HG03457 (cell line): Measurements from ENCODE around the gene ENO1.

ENCODE experiments used
- ATAC-seq: cut with Tn5 transposase; IDR thresholded peaks from one replicate; pipeline ENCODE4 v1.9.1; 2021; ENCODE audit warnings: moderate number of reproducible peaks; ENCODE audit not compliant: unreplicated experiment

Gene ENO1

DNA sequence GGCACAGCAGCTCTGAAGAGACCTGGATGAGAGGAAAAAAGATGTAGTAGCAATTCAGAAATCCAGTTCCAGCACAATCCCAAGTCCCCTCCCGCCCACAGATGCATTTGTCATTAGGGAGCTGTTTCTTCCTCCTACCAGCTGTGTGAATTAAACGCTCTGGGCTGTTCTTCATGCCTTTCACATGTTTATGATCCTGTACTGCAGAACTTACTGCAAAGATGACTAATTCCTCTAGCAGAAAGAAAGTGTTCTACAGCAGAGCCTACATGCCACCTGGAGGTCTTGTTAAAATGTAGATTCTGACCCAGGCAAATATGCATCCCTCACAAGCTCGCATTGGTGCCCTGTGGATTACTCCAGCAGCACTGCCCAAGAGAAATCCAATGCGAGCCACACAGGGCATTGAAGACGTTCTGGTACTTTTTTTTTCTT lies 6.5 kb downstream of the ENO1 start:
- ATAC-seq: no peak

DNA sequence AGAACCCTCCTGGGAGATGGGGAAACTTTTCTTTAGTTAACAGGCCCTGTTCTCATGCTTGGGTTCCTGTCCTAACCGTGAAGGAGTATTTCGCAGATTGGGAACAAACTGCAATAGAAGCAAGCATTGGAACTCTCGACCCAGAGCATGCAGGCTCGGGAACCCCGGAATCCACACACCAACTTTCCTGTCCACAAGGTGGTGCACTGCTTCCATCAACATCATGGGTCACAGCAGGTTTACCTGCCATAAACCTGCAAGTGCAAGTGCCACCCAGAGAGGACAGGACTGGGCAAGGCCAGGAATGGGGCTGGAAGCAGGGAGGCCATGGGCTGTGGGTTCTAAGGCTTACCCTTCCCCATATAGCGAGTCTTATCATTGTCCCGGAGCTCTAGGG lies 6.9 kb downstream of the ENO1 start:
- ATAC-seq: no peak

DNA sequence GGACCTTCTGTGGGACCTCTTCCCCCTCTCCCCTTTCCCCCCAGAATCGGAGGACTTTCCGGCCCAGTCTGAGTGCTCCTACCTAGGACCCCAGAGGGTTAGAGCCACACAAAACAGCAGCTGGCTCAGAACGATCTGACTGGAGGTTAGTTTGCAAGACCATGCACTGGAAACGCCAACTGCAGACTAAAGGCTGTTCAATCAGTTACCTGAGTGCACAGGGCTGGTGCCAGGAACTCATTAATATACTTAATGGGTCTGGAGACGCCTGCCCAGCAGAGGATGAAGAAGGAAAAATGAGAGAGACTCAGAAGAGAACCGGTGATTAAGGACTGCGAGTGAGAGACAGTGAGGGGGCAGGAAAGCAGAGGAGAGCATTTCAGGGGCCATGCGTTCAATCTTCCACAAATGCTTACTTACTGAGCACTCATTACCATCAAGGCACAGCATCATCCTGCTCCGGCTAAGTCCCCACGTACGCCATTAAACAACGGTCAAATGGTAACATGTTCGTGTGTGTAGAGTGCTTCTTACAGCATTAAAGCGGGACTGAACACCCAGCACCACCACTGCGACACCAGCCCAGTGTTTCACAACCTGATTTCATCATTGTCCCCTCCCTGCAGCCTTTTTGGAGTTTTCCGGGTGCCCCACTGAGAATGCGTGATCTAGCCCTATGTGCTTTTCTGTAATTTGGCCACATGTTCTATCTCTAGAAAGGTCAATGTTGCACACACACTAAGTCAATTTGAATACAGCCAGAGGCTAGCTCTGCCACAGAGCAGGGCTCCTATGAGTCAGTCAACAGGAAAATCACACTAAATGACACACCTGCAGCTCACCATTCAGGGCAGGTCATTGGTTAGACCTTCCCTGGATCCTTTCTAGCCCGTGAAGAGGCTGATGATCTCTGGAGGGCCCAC lies 7.6 kb downstream of the ENO1 start:
- no peak for ATAC-seq

DNA sequence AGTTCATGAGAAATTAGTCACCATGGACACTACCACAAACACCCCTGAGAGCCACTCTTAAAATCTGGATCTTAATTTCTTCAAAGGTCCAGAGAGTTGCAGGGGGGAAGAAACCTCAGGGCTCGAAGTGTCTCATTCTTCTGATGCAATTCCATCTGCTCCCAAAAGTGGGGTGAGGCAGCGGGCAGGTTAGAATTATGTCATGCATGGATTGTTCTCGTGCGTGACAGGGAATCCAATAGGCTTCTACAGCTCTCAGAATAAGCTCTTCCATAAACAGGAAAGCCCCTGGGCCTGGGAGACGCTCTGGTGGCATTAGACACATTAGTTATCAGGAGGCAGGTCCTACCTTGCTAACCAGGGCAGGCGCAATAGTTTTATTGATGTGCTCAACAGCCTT lies 8.4 kb downstream of the ENO1 start:
- ATAC-seq: no peak

DNA sequence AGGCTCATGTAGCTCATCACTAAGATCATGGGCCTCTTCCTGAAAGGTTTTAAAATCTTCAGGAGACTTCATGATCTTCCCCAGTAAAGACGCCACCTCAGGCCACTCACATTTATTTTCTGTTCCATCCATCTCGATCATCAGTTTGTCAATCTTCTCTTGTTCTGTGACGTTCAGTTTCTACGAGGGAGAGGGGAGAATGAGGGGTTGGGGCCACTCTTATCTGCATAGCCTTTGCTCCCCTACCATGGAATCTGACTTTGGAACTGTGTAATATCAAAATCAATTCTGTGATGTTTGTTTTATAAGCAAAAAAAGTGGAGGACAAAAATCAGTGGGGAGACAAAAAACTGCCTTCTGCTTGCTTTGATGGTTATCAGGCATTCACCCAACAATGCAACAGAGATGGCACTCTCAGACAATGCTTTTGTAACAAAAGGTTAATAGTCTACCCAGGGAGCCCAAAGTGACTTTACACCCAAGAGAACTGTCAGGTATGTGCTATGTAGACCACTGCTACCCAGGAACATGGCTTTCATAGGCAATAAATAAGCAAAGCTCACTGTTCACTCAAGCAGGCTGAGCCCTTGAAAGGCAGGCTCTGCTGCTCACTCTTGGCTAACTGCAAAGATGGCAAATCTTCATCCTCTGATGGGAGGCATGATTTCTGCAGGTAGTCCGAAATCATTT lies 10.5 kb downstream of the ENO1 start:
- no peak for ATAC-seq

DNA sequence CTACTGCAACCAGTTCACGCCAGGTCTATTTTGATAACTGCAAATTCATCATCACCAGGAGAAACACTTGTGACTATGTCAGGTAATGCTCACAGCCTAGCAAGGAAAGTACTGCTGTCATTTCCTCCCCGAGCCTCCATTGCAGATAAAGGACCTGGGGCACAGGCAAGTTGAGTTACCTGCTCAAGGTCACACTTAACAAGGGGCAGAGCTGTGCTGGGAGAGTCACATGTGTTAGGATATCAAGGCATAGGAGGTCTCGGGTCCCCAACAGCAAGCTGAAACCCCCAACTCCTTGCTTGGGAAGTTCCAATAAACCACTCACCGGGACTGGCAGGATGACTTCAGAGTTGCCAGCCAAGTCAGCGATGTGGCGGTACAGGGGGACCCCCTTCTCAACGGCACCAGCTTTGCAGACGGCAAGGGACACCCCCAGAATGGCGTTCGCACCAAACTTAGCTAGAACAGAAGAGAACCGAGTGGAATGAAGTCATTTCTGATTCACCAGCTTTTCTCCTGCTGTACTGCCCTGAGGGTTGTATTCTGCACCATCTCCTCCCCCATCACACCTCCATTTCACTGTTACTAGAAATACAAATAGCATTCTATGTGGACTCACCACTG lies 11.6 kb downstream of the ENO1 start:
- ATAC-seq: no peak

DNA sequence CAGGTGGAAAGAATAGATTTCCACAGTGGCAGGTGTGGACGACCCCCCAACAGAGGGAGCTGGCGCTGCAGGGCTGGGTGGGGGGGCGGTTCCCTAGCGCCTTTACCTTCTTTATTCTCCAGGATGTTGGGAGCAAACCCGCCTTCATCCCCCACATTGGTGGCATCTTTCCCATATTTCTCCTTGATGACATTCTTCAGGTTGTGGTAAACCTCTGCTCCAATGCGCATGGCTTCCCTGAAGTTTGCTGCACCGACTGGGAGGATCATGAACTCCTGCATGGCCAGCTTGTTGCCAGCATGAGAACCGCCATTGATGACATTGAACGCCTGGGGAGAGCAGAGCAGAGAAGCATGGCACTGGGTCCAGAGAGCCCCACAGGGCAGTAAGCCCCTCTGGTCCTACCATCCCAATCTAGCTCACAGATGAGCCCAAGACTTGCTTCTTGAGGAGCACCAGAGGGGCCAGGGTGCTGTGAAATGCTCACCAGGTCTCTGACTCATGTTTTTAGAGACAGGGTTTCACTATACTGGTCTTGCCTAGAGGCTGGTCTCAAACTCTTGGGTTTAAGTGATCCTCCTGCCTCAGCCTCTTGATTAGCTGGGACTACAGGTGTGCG lies 12.2 kb downstream of the ENO1 start:
- ATAC-seq: no peak

DNA sequence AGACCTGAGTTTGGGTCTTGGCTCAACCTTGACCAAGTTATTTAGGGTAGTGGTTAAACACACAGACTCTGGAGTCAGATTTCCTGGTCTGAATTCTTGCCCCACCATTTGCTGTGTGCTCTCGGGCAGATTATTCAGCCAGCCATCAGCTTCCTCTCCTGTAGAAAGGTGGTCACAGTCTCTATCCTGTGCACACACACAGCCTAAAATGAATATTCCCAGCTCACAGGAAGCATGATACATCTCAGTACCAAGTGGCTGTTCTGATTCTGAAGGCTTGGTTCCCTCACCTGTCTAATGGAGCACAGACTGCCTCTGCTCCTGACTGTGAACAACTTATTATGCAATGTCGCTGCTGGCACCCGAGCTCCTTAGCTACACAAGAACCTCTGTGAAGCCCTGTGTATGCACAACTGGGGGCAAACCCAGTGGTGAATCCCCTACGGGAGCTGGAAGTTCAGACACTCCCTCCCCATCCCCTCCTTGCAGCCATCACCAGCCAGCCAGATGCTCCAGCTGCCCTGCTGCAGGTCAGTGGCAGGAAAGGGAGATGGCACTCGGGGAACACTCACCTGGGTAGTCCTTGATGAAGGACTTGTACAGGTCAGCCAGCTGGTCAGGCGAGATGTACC lies 13.7 kb downstream of the ENO1 start:
- no peak for ATAC-seq

DNA sequence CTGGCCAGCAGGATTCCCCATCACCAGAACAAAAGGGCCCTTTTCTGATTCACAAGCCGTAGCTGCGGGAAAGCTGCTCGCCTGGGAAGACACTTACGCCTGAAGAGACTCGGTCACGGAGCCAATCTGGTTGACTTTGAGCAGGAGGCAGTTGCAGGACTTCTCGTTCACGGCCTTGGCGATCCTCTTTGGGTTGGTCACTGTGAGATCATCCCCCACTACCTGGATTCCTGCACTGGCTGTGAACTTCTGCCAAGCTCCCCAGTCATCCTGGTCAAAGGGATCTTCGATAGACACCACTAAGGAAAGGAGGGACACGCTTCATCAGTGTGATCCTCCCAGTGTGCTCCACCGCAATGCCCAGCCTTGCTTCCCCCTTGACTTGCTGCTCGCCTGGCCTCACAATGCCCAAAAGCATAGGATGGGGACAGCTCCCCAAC lies 14.7 kb downstream of the ENO1 start:
- ATAC-seq: no peak

DNA sequence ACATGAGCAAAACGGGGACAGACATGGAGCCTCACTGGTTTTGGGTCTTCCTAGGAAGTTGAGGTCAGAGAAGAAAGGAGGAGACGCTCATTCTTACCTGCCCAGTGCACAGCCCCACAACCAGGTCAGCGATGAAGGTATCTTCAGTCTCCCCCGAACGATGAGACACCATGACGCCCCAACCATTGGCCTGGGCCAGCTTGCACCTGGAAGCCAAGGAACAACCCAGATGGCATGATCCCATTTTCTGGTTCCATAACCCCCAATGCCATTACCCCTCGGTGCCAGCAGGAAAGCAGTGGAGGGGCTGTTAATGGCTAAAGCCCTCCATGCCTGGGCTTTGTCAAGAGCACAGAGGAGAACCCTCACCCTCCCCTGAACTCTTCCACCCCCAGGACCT lies 15.3 kb downstream of the ENO1 start:
- ATAC-seq: no peak

DNA sequence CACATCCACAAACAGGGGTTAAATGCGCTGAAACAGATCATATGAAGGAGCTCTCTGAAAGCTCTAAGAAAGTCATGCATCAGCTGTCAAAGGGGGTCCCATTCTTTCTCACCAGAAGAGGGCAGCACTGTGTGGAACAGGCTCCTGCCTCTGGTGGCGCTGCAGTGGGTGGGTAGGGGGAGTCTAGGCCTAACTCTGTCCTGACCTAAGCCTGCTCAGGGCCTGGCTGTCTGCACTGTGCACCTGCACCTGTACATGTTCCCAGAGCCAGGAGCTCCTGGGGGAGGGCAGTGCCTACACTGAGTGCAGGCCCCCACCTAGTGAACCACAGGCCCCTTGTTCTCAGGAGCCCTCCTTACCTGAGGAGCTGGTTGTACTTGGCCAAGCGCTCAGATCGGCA lies 16.0 kb downstream of the ENO1 start:
- no peak for ATAC-seq

DNA sequence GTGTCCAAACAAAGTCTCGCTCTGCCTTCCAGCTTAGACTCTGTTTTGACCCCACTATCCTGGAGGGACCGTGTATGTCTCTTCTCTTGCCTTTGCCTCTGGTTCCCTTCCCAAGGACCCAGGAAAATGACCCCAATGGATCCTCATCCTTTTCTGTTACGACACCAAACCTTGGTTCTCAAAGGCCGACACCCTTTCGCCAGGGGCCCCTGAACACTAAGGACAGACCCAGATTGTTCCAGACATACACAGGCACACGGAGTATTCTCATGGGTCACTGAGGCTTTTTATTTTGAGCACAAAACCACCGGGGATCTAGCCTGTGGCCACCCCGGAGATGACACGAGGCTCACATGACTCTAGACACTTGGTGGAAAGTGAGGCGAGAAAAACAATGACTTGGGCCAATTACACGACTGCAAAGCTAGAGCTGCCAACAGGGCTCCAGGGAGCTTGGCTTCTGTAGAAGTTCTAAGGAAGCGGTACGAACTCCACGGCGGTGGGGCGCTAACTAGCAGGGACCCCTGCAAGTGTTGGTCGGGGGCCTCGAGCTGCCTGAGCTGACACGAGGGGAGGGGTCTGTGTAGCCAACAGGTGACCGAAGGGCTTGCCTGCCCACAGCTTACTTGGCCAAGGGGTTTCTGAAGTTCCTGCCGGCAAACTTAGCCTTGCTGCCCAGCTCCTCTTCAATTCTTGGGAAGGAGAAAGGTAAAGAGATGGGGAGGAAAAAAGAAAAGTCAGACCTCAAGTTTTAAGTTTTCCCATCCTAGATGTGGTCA lies 17.6 kb downstream of the ENO1 start:
- ATAC-seq: no peak

DNA sequence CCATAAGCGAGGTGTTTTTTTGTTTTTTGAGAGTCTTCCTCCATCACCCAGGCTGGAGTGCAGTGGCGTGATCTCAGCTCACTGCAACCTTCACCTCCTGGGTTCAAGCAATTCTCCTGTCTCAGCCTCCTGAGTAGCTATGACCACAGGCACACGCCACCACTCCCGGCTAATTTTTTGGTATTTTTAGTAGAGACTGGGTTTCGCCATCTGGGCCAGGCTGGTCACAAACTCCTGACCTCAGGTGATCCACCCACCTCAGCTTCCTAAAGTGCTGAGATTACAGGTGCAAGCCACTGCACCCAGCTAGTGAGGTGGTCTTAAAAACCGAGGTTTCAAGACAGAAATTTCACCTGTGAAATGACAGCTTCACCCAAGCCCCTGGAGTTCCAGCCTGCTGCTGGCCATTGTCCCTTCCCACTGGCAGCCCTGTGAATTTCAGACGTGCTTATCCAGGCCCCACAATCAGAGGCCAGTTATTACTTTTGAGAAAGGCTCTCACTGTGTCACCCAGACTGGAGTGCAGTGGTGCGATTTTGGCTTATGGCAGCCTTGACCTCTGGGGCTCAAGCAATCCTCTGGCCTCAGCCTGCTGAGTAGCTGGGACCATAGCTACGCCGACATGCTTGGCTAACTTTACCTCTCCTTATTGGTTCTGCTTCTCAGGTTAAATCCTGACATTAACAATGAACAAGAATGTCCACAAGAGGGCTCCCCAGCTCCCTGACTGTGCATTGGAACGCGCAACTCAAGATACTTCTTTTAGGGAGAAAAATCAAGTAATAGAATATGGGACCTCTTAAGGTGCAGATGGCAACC lies 19.4 kb downstream of the ENO1 start:
- ATAC-seq: no peak

DNA sequence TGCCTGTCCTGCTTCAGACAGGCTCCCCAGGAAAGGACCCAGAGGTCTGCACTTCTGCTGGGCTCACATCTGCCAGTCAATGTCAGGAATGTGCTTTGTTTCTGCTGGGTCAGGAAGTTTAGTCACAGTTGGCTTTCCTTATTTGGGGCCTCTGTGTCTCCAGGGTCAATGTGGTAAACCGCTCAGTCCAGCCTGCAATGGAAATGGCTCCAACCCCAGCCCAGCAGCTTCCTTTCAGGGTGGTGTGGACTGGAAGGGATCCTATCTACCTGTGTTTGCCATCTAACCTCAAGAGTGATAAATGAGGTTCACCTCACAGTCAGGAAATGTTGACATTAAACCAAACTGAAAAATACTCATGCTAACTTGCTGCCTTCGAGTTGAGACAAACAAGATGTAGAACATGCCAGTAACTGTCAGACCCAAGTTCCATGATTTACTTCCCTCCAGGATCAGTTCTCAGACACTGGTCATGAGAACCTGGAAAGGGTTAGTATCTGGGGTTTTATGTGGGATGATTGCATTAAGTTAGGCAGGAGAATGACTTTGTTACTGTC lies 20.3 kb downstream of the ENO1 start:
- no peak for ATAC-seq

DNA sequence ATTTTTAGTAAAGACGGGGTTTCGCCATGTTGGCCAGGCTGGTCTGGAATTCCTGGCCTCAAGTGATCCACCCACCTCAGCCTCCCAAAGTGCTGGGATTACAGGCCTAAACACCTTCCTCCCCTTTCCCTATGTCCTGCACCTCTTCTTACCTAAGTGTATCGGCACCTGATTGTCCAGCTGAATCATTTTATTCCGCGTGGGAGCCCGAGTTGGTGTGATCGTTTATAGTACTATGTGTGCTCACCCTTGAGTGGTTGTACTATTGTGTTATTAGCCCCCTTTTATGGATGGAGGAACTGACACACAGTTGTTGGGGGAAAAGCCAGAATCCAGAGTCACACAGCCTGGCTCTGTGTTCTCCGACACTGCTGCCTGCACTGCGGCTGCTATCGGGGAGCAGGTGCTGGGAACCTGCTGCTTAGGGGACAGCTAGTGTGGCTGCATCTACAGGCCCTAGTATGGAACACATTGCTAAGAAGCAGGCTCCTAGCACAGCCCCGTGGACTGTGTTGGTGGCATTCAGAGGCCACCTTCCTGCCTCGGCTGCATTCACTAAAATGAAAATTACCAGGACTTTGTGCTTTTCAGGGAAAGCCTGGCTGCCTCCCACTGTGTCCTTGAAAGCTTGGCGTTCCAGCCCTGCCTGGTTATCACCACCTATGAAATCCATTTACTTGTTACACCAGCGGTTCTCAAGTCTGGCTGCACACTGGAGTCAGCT lies 21.6 kb downstream of the ENO1 start:
- no peak for ATAC-seq

DNA sequence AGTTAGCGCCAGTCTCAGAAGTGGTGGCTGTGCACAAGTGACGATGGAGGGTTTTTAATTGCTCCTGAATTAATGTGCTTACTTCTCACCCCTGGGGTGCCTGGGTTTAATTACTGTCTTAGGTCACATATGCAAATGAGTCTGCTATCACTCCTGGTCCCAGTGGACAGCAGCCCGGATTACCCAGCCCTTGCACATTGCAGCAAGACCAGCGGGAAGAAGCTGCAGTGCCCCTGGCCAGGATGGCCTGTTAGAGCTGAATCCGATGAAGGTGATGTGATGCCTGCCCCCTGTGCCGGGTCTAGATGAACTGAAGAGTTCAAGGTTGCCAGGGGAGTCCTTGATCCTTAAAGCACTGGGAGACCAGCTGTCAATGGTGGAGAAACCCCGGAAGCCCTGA lies 24.2 kb downstream of the ENO1 start:
- ATAC-seq: no peak

DNA sequence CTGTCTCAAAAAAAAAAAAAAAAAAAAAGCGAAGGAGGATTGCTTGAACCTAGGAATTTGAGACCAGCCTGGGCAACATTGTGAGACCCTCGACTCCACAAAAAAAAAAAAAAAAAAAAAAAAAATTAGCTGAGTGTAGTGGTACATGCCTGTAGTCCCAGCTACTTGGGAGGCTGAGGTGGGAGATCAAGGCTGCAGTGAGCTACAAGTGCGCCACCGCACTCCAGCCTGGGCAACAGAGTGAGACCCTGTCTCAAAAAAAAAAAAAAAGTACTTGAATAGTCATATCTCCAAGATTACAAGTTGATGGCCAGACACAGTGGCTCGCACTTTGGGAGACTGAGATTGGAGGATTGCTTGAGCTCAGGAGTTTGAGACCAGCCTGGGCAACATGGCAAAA lies 27.4 kb downstream of the ENO1 start:
- no peak for ATAC-seq

DNA sequence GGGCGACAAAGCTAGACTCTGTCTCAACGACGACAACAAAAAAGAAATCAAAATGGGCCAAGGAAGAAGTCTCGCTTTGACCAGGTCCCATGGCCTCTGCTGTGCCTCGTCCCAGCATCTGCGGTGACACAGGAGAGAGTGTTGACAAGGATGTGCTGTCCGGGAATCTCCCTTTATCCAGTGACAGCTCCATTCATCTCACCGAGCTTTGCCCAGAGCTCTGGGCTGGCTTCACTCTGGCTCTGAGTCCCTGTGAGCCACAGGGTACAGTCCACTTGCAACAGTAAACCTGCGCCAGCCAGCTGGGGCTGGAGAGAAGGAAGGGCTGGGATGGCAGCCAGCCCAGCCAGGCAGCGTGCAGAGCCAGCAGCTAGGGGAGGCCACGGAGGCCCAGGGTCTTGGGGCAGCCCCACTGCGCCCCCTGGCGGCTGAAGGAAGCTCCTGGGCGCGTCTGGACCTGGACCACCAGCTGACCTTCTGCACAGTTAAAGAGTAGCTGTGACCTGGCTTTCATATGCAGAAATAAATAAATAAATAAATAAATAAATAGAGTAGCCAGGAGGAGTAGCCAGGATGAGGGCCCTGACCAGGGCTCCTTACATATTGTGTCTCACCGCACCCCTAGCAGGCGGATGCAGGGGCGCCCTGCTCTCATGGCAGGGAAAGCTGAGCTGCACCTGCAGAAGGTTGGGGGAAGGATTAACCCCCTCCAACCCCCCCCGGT lies 29.7 kb downstream of the ENO1 start:
- no peak for ATAC-seq
